ENCODE data around the gene VMAC.
A peak's percentile ranks its signal among the peaks of the same experiment; 100 is the strongest.
"Not testable (repeated sequence)": the region's sequence is repeated elsewhere in the genome, so short reads cannot be mapped to it uniquely, and the experiment has no call there.

Gene VMAC

GRCh38 chr19:5904352-5905113 is at the start of gene VMAC:
Gene VMAC (plus strand): TSS chr19:5904872. CDS start chr19:5904891, 19 bp downstream.
- DNase-seq = peak; percentile 96

GRCh38 chr19:5855151-5855550 is 49.5 kb upstream of the VMAC start:
- DNase-seq = not testable (repeated sequence)

- no peak for DNase-seq
Observed at GRCh38 chr19:5857203-5858081, 47.2 kb upstream of the VMAC start.

- DNase-seq = no peak
Observed at GRCh38 chr19:5863030-5863665, 41.5 kb upstream of the VMAC start.

DNA sequence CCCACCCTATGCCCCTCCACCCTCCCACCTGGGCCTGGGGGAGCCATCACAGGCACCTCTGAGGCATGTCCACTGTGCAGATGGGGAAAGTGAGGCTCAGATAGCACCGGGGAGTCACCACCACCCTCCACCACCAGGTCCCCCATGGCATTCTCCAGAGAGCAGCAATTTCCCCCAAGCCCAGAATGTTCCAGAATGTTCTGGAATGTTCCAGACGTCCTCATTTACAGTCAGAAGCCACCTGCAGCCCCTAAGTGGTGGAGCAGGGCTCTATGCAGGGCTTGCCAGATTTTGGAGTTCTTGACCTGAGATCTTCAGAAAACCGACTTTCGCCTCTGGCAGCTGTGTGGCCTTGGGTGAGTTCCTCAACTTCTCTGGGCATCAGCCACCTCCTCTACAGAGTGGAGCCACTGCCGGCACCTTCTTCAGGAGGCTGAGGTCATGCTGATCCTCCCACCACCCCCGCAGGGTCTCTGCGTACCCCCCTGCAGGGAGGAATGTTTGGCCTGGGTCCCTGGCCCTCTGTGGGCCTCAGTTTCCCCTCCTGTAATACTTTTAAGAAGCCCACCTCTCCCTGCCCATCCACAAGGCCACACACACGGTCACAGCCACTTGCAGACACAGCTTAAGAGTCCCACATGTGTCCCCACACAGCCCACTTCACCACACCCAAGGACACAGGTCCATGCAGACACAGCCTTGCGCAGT is 40.5 kb upstream of the VMAC start:
- no peak for DNase-seq

DNA sequence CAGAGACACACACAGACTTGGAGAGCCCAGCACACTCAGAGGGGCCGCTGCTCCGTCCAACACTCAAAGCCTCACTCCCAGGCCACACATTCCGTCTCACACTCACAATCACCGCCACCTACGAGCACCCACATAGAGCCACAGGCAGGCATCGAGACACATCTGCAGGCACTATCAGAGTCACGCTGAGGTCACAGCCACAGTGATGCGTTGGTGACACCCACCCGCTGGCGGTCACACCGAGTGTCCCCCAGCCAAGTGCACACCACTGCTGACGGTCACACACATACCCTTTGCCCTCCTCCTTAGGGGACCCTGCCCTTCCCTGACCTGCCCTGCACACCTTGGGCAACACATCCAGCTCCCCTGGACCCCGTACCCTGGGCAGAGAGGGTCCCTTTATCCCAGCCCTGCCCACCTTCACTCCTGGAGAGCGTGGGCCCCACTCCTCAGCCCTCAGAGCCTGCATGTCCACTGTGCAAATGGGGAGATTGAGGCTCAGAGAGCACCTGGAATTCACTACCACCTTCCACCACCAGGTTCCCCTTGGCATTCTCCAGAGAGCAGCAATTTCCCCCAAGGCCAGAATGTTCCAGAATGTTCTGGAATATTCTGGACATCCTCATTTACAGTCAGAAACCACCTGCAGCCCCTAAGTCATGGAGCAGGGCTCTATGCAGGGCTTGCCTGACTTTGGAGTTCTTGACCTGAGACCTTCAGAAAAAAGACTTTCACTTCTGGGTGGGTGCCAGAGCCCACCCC is 39.8 kb upstream of the VMAC start:
- no peak for DNase-seq

DNA sequence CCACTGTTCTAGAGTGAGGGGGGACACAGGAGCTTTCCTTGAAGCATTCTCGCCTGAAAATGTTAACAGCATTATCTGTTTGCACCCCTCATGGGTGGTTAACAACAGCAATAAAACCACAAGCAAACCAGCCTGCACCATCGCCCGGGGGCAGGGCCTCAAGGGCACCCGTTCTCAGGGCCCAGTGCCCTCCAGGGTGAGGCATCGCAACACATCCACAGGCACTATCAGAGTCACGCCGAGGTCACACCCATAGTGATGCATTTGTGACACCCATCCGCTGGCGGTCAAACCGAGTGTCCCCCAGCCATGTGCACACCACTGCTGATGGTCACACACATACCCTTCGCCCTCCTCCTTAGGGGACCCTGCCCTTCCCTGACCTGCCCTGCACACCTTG is 38.9 kb upstream of the VMAC start:
- no peak for DNase-seq

GRCh38 chr19:5867201-5868136 is 37.2 kb upstream of the VMAC start:
- DNase-seq = no peak

DNA sequence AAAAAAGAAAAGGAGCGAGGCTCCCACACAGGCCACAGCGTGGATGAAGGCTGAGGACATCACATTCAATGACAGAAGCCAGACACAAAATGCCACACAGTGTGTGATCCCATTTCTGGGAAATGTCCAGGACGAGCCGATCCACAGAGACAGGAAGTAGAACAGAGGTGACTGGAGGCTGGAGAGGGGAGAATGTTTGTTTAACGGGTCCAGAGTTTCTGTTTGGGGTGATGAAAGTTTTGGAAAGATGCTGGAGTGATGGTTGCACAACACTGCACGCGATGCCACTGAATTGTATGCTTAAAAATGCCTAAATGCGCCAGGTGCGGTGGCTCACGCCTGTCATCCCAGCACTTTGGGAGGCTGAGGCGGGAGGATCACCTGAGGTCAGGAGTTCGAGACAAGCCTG is 33.7 kb upstream of the VMAC start:
- no peak for DNase-seq

DNA sequence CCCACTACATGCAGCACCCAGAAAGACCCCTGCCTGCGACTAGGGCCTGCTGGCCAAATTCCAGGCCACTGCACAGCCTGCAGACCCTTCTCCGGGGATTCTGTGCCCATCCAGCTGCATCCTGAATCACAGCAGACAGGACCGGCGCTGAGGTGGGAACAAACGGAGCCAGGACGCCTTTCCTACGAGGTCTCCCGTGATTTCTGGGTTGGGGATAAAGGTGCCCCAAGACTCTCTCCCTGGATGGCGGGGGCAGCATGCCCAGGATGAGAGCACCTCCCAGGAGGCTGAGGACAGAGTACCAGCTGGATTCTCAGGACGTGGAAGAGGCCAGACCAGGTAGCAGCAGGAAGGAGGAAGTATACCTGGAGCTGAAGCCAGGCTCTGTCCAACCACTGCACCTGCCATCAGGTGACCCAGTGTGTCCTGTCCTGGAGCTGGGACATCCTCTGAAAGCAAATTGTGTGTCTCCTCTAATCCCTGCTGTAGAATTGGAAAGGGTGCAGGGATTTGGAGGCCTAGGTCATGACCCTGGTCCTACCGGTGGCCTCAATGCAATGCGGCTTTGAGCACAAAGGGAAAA is 31.0 kb upstream of the VMAC start:
- DNase-seq = no peak

DNA sequence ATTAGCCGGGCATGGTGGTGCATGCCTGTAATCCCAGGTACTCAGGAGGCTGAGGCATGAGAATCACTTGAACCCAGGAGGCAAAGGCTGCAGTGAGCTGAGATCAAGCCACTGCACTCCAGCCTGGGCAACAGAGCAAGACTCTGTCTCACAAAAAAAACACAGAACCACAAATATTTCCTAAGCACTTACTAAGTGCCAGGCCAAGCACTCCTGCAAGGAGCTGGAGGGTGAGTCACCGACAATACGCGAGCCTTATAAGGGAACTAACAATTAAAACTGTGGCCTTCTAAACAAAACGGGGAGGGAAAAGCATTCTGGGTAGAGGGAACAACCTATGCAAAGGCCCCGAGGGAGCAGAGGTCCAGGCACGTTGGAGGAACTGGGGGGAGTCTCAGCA is 30.2 kb upstream of the VMAC start:
- DNase-seq = not testable (repeated sequence)

DNA sequence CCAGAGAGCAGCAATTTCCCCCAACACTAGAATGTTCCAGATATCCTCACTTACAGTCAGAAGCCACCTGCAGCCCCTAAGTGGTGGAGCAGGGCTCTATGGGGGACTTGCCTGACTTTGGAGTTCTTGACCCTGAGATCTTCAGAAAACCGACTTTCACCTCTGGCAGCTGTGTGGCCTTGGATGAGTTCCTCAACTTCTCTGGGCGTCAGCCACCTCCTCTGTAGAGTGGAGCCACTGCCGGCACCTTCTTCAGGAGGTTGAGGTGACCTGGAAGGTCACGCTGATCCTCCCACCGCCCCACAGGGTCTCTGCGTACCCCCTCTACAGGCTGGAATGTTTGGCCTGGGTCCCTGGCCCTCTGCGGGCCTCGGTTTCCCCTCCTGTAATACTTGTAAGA is 27.2 kb upstream of the VMAC start:
- DNase-seq = no peak

GRCh38 chr19:5877882-5878281 is 26.8 kb upstream of the VMAC start:
- no peak for DNase-seq

- DNase-seq = no peak
Observed at GRCh38 chr19:5880196-5880595, 24.5 kb upstream of the VMAC start.

- DNase-seq = no peak
Observed at GRCh38 chr19:5880604-5881078, 24.0 kb upstream of the VMAC start.

GRCh38 chr19:5881543-5882299 is 23.0 kb upstream of the VMAC start:
- DNase-seq = no peak

GRCh38 chr19:5882421-5882968 is 22.2 kb upstream of the VMAC start:
- no peak for DNase-seq

GRCh38 chr19:5883157-5883873 is 21.4 kb upstream of the VMAC start:
- not testable (repeated sequence) for DNase-seq

Measured in cerebellar nuclear complex (tissue), 1 donor.